ENCODE results near the gene CCDC183. TPM values are rescaled to one million over a fixed set of nuclear protein-coding genes. Genes with fewer than 3 reads are reported as not detected.
"Not testable (repeated sequence)": the region's sequence is repeated elsewhere in the genome, so short reads cannot be mapped to it uniquely, and the experiment has no call there.

The CCDC183 gene
- total RNA-seq, 2 experiments from 2014 or later: 0.26 to 0.91 TPM

DNA sequence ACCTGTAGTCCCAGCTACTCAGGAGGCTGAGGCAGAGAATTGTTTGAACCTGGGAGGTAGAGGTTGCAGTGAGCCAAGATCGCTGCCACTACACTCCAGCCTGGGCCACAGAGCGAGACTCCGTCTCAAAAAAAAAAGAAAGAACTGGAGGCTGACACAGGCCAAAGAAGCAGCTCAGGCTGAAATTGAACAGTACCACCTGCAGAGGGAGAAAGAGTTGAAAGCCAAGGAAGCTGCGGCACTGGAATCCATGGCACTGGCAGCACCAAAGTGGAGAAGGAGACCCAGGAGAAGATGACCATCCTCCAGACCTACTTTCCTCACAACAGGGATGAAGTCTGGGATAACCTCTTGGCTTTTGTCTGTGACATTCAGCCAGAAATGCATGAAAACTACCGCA is 16.3 kb upstream of the CCDC183 start:
- H3K9me3 Mint-ChIP-seq (ENCODE audit: low read depth): no peaks in the 10 kb centered on the region
- H3K4me3 Mint-ChIP-seq: no peak overlapping the region
- H3K27me3 Mint-ChIP-seq: peaks cover 46% of the 10 kb centered on the region
- H3K4me1 Mint-ChIP-seq: no peaks in the 10 kb centered on the region
- H3K27ac Mint-ChIP-seq: no peak overlapping the region
- DNase-seq (no peak), ATAC-seq (no peak)
- no peaks in the 10 kb centered on the region for H3K36me3 Mint-ChIP-seq
- CTCF ChIA-PET: interaction anchor here (1.3 kb wide), 2 partner anchors 249 to 255 kb away, joined by 3 to 5 read pairs; no protein-coding TSS in a partner anchor

DNA sequence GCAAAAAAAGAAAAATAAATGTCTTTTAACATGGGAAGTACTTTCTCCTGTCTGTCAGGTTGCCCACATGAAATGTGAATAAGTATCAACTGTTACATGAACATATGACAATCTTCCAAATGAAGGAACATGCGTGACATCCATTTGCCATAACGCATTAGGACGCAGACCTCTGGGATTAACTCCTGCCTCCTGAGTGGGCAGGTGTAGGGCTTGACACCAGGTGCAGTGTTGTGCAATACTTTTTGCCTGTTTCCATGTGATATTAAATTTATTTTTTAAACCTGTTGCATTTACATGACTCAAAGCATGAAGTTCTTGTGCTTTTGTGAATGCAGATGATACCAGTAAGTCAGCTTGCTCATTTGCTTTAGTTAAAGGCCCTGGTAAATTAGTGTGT is 13.7 kb upstream of the CCDC183 start:
- Mint-ChIP-seq H3K27ac (no peak overlapping the region), H3K36me3 (no peaks in the 10 kb centered on the region), H3K27me3 (peaks cover 50% of the 10 kb centered on the region), H3K9me3 (ENCODE audit: low read depth) (no peaks in the 10 kb centered on the region), H3K4me3 (no peak overlapping the region), H3K4me1 (peaks cover 2% of the 10 kb centered on the region)
- no peak for DNase-seq
- CTCF ChIA-PET: interaction anchor here (0.6 kb wide), 1 partner anchor 55 kb away, joined by 3 read pairs; no protein-coding TSS in a partner anchor
- no peak for ATAC-seq

DNA sequence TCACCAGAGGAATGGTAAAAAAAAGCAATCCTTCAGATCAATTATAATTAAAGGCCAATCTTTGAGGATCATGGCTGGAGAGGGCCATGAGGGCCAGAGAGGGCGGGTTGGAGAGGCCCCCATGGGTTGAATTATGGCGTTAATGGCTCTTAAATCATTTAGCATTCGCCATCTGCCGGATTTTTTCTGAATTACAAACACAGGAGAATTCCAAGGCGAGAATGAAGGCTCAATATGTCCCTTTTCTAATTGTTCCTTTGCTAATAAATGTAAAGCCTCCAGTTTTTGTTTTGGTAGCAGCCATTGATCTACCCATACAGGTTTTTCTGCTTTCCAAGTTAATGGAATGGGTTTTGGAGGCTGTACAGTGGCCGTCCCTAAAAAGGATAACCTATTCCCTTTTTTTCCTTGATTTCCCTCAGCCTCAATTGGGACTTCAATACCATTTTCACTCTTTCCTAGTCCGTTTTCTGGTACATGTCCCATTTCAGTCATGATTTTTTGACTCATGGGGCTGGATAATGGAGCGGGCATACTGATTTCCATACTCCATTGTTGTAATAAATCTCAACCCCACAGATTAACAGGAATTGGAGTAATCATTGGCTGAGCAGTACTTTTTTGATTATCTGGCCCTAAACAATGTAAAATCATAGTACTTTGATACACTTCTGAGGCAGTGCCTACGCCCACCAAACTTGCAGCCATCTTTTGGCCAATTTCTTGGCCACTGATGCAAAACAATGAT is 11.7 kb upstream of the CCDC183 start:
- Mint-ChIP-seq H3K27ac (no peak overlapping the region), H3K4me3 (no peak overlapping the region), H3K9me3 (ENCODE audit: low read depth) (no peaks in the 10 kb centered on the region), H3K36me3 (no peaks in the 10 kb centered on the region), H3K27me3 (peaks cover 32% of the 10 kb centered on the region), H3K4me1 (peaks cover 19% of the 10 kb centered on the region)
- CTCF ChIA-PET: interaction anchor here (1.0 to 1.4 kb wide), 2 partner anchors 12 to 22 kb away, joined by 3 read pairs; no protein-coding TSS in a partner anchor
- ATAC-seq: no peak
- no peak for DNase-seq

DNA sequence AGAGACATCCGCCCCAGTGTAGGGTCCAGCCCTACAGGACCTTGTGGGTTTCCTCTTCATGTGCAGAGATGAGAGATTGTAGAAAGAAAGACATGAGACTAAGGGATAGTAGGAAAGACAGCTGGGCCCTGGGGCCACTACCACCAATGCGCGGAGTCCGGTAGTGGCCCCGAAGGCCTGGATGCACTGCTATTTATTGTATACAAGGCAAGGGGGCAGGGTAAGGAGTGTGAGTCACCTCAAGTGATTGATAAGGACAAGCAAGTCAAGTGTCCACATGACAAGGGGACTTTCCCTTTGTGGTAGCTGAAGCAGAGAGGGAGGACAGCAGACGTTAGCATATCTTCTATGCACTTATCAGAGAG is 11.2 kb upstream of the CCDC183 start:
- CTCF ChIA-PET: interaction anchor here (1.2 to 3.9 kb wide), 4 partner anchors 22 to 250 kb away, joined by 3 to 32 read pairs (median 5); partner anchors contain the start of genes ABCA2 and AJM1
- no peaks in the 10 kb centered on the region for H3K36me3 Mint-ChIP-seq
- no peak overlapping the region for H3K4me3 Mint-ChIP-seq
- no peaks in the 10 kb centered on the region for H3K9me3 Mint-ChIP-seq (ENCODE audit: low read depth)
- H3K27me3 Mint-ChIP-seq: peaks cover 27% of the 10 kb centered on the region
- ATAC-seq (peak; percentile 41), DNase-seq (no peak)
- peaks cover 19% of the 10 kb centered on the region for H3K4me1 Mint-ChIP-seq
- H3K27ac Mint-ChIP-seq: no peak overlapping the region

DNA sequence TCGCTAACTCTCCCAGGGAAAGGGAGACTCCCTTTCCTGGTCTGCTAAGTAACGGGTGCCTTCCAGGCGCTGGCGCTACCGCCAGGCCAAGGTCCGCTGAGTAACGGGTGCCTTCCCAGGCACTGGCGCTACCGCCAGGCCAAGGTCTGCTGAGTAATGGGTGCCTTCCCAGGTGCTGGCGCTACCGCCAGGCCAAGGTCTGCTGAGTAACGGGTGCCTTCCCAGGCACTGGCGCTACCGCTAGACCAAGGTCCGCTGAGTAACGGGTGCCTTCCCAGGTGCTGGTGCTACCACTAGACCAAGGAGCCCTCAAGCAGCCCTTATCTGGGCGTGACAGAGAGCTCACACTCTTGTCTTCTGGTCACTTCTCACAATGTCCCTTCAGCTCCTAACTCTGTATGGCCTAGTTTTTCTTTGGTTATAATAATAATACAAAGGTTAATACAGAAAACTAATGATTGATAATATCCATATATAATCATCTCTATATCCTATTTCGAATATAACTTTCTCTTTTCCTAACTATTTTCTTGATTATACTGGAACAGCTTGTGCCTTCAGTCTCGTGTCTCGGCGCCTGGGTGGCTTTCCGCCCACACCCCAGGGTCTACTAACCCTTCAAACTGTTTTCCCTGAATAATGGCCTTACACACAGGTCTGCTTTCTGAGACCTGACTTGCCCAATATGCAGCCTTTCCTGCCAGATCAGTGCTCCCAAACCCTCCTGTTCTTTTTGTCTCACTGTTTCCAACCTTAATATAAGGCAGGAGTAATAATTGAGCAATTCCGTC is 10.4 kb upstream of the CCDC183 start:
- CTCF ChIA-PET: interaction anchor here (0.7 to 3.9 kb wide), 7 partner anchors 21 to 261 kb away, joined by 3 to 32 read pairs (median 4); partner anchors contain the start of genes ABCA2 and AJM1
- not testable (repeated sequence) for H3K9me3 Mint-ChIP-seq (ENCODE audit: low read depth); H3K36me3 Mint-ChIP-seq; ATAC-seq; H3K27ac Mint-ChIP-seq; DNase-seq; H3K4me3 Mint-ChIP-seq
- H3K27me3 Mint-ChIP-seq: peaks cover 20% of the 10 kb centered on the region
- H3K4me1 Mint-ChIP-seq: peaks cover 23% of the 10 kb centered on the region

DNA sequence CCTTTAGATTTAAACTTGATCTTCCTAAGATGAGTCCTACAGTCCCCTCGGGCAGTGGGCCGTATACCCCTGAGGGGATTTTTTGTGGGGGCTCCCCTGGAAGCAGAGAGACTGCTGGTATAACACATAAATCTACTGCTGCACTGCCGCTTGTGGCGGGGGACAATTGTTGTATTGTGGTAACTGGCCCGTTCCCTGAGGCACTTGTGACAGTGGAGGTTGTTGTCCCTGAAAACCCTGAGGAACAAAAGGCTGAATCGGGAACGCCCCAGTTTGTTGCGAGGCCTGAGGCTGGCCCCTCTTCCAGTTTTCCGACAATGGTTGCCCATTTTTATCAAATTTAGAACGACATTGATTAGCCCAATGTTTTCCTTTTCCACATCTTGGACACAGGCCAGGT is 9.7 kb upstream of the CCDC183 start:
- H3K36me3 Mint-ChIP-seq: no peaks in the 10 kb centered on the region
- DNase-seq: no peak
- H3K27ac Mint-ChIP-seq: no peak overlapping the region
- no peaks in the 10 kb centered on the region for H3K9me3 Mint-ChIP-seq (ENCODE audit: low read depth)
- ATAC-seq: no peak
- H3K4me1 Mint-ChIP-seq: peaks cover 23% of the 10 kb centered on the region
- H3K4me3 Mint-ChIP-seq: no peak overlapping the region
- CTCF ChIA-PET: interaction anchor here (1.2 to 3.9 kb wide), 7 partner anchors 20 to 258 kb away, joined by 3 to 32 read pairs (median 4); partner anchors contain the start of gene ABCA2
- peaks cover 16% of the 10 kb centered on the region for H3K27me3 Mint-ChIP-seq

DNA sequence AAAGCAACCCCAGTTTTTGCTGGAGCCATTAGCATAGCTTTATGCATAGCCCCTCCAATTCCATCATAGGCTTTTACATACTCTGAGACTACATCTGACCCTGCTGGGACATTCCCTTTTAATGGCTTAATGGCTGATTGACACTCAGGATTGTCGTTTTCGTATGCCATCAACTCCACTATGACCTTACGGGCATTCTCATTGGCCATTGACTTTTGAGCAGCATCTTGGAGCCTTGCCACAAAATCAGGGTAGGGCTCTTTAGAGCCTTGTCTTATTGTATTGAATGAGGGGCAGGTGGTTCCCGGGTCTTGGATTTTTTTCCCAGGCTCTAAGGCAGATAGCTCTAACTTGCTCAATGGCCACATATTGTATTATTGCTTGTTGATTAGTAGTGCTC is 9.2 kb upstream of the CCDC183 start:
- ATAC-seq; H3K36me3 Mint-ChIP-seq; H3K4me3 Mint-ChIP-seq; H3K9me3 Mint-ChIP-seq (ENCODE audit: low read depth); H3K27ac Mint-ChIP-seq; DNase-seq: not testable (repeated sequence)
- H3K4me1 Mint-ChIP-seq: peaks cover 25% of the 10 kb centered on the region
- H3K27me3 Mint-ChIP-seq: peaks cover 13% of the 10 kb centered on the region
- CTCF ChIA-PET: interaction anchor here (1.2 to 3.9 kb wide), 12 partner anchors 9 to 258 kb away, joined by 3 to 32 read pairs (median 4); partner anchors contain the start of genes ABCA2 and CLIC3

DNA sequence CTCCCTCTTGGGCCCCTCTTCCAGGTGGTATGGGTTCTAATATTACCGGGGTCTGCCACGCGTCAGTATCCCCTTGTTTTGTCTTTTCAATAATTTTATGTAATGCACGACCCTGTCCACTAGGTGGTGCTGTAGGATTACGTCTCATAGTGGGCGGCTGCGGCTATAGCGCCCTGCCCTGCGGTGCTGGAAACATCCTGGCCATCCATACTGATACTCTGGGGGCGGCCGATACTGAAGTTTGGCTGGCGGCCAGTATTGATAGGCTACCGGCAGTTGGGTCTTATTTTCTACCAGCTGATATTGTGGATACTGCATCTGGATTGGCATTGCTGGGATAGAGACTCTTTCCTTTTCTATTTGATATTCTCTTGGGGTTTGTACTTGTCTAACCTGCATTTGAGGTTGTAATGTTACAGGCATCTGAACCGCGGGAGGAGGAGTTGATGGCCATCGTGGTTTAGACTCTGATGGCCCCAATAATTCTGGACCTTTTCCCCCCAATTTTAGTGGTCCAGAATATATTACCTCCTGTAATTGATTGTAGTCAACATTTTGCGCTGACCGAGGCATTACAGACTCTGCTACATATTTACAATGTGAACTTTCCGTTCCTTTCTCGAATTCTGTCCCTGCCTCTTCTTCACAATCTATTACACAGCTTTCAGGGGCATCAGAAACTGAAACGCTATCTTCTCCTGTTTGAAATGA is 8.3 kb upstream of the CCDC183 start:
- Mint-ChIP-seq H3K4me1 (peaks cover 31% of the 10 kb centered on the region), H3K36me3 (no peaks in the 10 kb centered on the region), H3K27me3 (peaks cover 13% of the 10 kb centered on the region), H3K27ac (peak overlapping the region; percentile 15), H3K4me3 (peak overlapping the region; percentile 46), H3K9me3 (ENCODE audit: low read depth) (no peaks in the 10 kb centered on the region)
- CTCF ChIA-PET: interaction anchor here (0.6 to 3.9 kb wide), 24 partner anchors 10 to 820 kb away, joined by 3 to 32 read pairs (median 4); partner anchors contain the start of genes ABCA2, AJM1, CLIC3 and PAXX
- no peak for ATAC-seq
- DNase-seq: peak; percentile 86

DNA sequence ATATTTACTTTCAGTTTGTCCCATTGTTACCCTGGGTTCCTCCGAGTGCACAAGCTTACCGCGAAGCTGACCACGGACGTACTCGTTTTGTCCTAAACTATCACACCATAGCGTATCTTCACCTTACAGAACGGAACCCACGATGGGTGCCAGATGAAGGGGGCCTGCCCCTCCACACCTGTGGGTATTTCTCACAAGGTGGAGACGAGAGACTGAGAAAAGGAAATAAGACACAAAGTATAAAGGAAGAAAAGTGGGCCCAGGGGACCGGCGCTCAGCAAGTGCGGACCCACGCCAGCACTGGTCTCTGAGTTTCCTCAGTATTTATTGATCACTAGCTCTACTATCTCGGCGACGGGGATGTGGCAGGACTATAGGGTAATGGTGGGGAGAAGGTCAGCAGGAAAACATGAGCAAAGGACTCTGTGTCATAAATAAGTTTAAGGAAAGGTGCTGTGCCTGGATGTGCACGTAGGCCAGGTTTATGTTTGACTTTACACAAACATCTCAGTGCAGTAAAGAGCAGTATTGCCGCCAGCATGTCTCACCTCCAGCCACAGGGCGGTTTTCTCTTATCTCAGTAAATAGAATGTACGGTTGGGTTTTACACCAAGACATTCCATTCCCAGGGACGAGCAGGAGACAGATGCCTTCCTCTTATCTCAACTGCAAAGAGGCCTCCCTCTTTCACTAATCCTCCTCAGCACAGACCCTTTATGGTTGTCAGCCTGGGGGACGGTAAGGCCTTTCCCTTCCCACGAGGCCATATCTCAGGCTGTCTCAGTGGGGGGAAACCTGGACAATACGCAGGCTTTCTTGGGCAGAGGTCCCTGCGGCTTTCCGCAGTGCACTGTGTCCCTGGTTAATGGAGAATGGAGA is 7.3 kb upstream of the CCDC183 start:
- CTCF ChIA-PET: interaction anchor here (0.7 to 3.9 kb wide), 15 partner anchors 16 to 821 kb away, joined by 3 to 32 read pairs (median 4); partner anchors contain the start of genes ABCA2, AJM1, PAXX and RABL6
- H3K9me3 Mint-ChIP-seq (ENCODE audit: low read depth); H3K36me3 Mint-ChIP-seq; DNase-seq; ATAC-seq; H3K4me3 Mint-ChIP-seq; H3K27ac Mint-ChIP-seq: not testable (repeated sequence)
- Mint-ChIP-seq H3K4me1 (peaks cover 31% of the 10 kb centered on the region), H3K27me3 (peaks cover 10% of the 10 kb centered on the region)

DNA sequence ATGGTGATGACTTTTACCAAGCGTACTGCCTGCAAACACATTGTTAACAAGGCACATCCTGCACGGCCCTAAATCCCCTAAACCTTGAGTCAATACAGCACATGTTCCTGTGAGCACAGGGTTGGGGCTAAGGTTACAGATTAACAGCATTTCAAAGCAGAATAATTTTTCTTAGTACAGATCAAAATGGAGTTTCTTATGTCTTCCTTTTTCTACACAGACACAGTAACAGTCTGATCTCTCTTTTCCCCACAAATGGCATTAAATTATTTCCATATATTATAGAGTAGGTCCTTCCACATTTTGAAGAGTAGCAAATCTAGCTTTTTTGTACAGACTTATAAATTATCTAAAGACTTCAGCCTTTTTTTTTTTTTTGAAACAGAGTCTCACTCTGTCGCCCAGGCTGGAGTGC is 6.6 kb upstream of the CCDC183 start:
- no peak for ATAC-seq
- Mint-ChIP-seq H3K9me3 (ENCODE audit: low read depth) (no peaks in the 10 kb centered on the region), H3K27ac (no peak overlapping the region), H3K4me1 (peaks cover 31% of the 10 kb centered on the region), H3K36me3 (no peaks in the 10 kb centered on the region), H3K4me3 (no peak overlapping the region), H3K27me3 (peaks cover 10% of the 10 kb centered on the region)
- DNase-seq: no peak
- CTCF ChIA-PET: interaction anchor here (1.6 to 2.2 kb wide), 2 partner anchors 246 to 257 kb away, joined by 4 to 14 read pairs; partner anchors contain the start of gene NPDC1

DNA sequence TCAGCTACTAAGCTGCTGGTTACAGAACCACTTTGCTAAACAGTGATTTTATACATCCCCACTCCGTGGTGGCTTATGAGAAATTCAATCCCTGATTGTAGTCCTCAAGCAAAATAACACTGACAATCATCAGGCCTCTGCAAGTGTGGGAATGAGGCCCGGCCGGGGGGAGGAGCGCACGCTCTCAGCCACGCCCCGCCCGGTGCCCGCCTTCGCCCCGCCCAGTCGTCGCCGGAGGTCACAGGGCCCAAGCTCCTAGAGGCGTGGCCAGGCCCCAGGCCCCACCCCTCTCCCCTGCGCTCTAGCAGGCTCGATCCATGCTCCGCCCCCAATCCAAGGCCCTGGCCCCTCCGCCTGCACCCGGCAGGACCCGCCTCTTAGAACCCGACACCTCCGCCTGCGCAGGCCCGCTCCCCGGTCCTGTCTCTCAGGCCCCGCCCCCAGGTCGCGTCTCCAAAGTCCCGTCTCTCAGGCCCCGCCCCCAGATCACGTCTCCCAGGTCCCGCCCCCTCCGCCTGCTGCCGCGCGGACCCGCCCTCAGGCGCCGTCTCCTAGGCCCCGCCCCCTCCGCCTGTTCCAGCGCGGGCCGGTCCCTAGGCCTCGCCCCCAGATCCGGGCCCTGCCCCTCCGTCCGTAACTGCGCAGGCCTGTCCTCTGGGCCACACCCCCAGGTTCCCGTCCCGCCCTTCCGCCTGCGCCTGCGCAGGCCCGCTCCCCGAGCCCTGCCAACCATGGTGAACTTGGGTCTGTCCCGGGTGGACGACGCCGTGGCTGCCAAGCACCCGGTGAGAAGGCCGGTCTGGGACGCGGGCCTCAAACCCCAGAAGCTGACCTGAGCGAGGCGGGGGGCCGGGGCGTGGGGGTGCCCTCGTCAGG is 5.3 kb upstream of the CCDC183 start, which contains the start of gene TMEM141:
TMEM141 (plus strand) TSS at position 705 of the 876 bp plus-strand sequence; CDS start at position 732, 27 bp downstream.
- H3K4me1 Mint-ChIP-seq: peaks cover 30% of the 10 kb centered on the region
- CTCF ChIA-PET: interaction anchor here (0.6 to 2.2 kb wide), 12 partner anchors 9 to 447 kb away, joined by 3 to 14 read pairs (median 4); partner anchors contain the start of genes AJM1 and NPDC1
- DNase-seq (peak; percentile 100), ATAC-seq (peak; percentile 93)
- H3K4me3 Mint-ChIP-seq: peak within 1 kb of the TSS; percentile 77
- no peaks in the 10 kb centered on the region for H3K36me3 Mint-ChIP-seq
- peaks cover 8% of the 10 kb centered on the region for H3K27me3 Mint-ChIP-seq
- H3K27ac Mint-ChIP-seq: peak within 1 kb of the TSS; percentile 86
- H3K9me3 Mint-ChIP-seq (ENCODE audit: low read depth): no peaks in the 10 kb centered on the region

Measured in activated CD8-positive, alpha-beta memory T cell treated with anti-CD3 and anti-CD28 coated beads, Interleukin-2, amount 10 ng/mL, durations not matched to agents 7 days and 5 days (primary cell).